Breast epithelium (tissue), 4 donors: ENCODE data around the gene KCNG1. TPM values are rescaled to one million over a fixed set of nuclear protein-coding genes. Genes with fewer than 3 reads are reported as not detected.

Source experiments
- DNase-seq, 2 donors: peaks; one replicate each; pipeline ENCODE4 v3.0.0-alpha.2; 2019; ENCODE audit warnings: low spot score in 2 of 2
- H3K27ac ChIP-seq, 2 donors: fragments of 200-600 bp; sonication (generic) in 1 of 2; one replicate each; pipeline ENCODE4 v1.5.1; 2016 to 2019; ENCODE audit warnings: mild to moderate bottlenecking in 1 of 2
- H3K27me3 ChIP-seq, 2 donors: fragments of 200-600 bp; sonication (generic) in 1 of 2; one replicate each; pipeline versions ENCODE4 v1.5.1 to v1.6.0; 2017 to 2019; ENCODE audit warnings: control low read depth in 1 of 2, mild to moderate bottlenecking in 1 of 2
- H3K36me3 ChIP-seq: fragments of 200-600 bp; one replicate; pipeline ENCODE4 v1.5.1; 2019
- H3K4me1 ChIP-seq, 2 donors: fragments of 200-600 bp; sonication (generic); one replicate each; pipeline ENCODE4 v1.5.1; 2016 to 2019; ENCODE audit warnings: control low read depth in 1 of 2
- H3K4me3 ChIP-seq, 3 donors: fragments of 200-600 bp; sonication (generic); 1 replicate in 2 of 3; 2 replicates in 1 of 3; pipeline ENCODE4 v1.5.1; 2016 to 2019; ENCODE audit warnings: mild to moderate bottlenecking in 3 of 3, moderate library complexity in 2 of 3
- H3K9me3 ChIP-seq, 2 donors: fragments of 200-600 bp; sonication (generic) in 1 of 2; one replicate each; pipeline ENCODE4 v1.5.1; 2016 to 2019; ENCODE audit warnings: control low read depth in 1 of 2
- POLR2A ChIP-seq: fragments of 450-650 bp; IDR thresholded peaks from one replicate; pipeline ENCODE4 v1.6.1; 2016; ENCODE audit warnings: antibody characterized with exemption, mild to moderate bottlenecking, moderate library complexity
- POLR2AphosphoS5 ChIP-seq, 3 donors: sonication (generic); formaldehyde crosslinking; IDR thresholded peaks; one replicate each; pipeline ENCODE4 v1.6.1; 2017; ENCODE audit warnings: antibody characterized with exemption in 3 of 3
- intact Hi-C: fragments of 100-400 bp; cut with DNase I; formaldehyde crosslinking; loops from one replicate; pipeline ENCODE4 v1.15.1; 2023; ENCODE audit warnings: low total_unique reads
- total RNA-seq, 3 donors: library from RNA; depleted of rRNA; stranded (reverse); fragments of >200 nt; gene quantifications; one replicate each; pipeline ENCODE4 v1.1.0, GENCODE V29; 2016
- TF ChIP-seq, protein P1 (sequence below), 3 donors: fragments of 450-650 bp; IDR thresholded peaks; one replicate each; pipeline ENCODE4 v1.5.1; 2016 to 2017; ENCODE audit warnings: antibody characterized with exemption in 3 of 3, mild to moderate bottlenecking in 3 of 3, moderate library complexity in 3 of 3

Gene KCNG1
- total RNA-seq, 3 donors from 2014 or later: 1.3 to 7.0 TPM; not detected in 1

DNA sequence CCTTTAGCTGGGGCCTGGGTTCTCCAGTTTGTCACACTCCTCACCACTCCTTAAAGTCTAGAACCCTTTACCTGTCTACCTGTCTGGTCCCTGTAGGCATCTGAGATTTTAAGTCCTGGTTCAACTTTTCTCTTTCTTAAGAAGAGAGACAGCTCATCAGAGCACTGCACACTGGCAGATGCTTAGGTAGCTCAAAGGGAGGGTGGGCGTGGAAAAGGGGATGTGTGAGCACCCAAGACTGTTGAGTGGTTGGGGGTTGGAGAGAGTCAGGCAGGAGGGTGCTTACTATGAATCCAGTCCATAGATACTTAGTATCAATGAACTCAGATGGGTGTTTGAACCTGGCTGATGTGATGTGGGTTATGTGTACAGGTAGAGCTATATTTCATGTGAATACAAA is 6.6 kb upstream of the KCNG1 start:
- no peaks in the 10 kb centered on the region for H3K4me1 ChIP-seq
- no peaks in the 10 kb centered on the region for H3K36me3 ChIP-seq
- peaks cover 0 to 58% of the 10 kb centered on the region in 2 donors for H3K27me3 ChIP-seq
- H3K9me3 ChIP-seq: no peaks in the 10 kb centered on the region
- intact Hi-C loops: no loop called here
- no peak overlapping the region for H3K4me3 ChIP-seq
- no peak for DNase-seq
- no peak overlapping the region for H3K27ac ChIP-seq
- TF ChIP-seq POLR2AphosphoS5 (IDR thresholded peaks at IDR 0.05): no peak
- TF ChIP-seq POLR2A: no peak
- TF ChIP-seq, protein P1, sequence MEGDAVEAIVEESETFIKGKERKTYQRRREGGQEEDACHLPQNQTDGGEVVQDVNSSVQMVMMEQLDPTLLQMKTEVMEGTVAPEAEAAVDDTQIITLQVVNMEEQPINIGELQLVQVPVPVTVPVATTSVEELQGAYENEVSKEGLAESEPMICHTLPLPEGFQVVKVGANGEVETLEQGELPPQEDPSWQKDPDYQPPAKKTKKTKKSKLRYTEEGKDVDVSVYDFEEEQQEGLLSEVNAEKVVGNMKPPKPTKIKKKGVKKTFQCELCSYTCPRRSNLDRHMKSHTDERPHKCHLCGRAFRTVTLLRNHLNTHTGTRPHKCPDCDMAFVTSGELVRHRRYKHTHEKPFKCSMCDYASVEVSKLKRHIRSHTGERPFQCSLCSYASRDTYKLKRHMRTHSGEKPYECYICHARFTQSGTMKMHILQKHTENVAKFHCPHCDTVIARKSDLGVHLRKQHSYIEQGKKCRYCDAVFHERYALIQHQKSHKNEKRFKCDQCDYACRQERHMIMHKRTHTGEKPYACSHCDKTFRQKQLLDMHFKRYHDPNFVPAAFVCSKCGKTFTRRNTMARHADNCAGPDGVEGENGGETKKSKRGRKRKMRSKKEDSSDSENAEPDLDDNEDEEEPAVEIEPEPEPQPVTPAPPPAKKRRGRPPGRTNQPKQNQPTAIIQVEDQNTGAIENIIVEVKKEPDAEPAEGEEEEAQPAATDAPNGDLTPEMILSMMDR (IDR thresholded peaks at IDR 0.05): no peak

DNA sequence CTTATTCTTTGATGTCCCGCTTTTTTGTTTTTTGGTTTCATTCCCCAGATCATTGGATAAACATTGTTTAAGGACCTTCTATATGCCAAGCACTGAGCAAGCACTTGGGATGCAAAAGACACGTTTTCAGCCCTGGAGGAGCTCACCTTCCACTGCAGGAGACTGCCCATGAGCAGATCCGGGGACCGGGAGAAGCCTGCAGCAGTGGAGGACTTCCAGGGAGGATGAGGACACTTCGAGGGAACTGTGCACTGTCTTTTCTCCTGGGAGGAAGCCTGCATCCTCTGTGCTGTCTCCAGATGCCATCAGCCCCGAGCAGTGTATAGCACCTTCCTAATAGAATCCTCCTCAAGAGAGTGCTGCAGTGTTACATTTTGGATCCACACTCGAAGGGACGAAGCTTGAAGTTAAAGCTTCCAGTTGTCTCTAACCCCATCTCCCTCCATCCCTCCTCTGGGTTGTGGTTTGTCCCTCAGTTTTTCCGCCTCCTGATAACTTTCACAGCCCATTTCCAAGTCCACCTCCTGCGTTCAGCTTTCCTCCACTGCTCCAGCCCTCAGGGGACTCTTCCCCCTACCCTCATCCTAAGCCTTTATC is 5.8 kb upstream of the KCNG1 start:
- Histone ChIP-seq H3K4me3 (no peak overlapping the region), H3K9me3 (no peaks in the 10 kb centered on the region)
- TF ChIP-seq, protein P1 (IDR thresholded peaks at IDR 0.05): no peak
- no peak for TF ChIP-seq POLR2A
- no peak for TF ChIP-seq POLR2AphosphoS5 (IDR thresholded peaks at IDR 0.05)

DNA sequence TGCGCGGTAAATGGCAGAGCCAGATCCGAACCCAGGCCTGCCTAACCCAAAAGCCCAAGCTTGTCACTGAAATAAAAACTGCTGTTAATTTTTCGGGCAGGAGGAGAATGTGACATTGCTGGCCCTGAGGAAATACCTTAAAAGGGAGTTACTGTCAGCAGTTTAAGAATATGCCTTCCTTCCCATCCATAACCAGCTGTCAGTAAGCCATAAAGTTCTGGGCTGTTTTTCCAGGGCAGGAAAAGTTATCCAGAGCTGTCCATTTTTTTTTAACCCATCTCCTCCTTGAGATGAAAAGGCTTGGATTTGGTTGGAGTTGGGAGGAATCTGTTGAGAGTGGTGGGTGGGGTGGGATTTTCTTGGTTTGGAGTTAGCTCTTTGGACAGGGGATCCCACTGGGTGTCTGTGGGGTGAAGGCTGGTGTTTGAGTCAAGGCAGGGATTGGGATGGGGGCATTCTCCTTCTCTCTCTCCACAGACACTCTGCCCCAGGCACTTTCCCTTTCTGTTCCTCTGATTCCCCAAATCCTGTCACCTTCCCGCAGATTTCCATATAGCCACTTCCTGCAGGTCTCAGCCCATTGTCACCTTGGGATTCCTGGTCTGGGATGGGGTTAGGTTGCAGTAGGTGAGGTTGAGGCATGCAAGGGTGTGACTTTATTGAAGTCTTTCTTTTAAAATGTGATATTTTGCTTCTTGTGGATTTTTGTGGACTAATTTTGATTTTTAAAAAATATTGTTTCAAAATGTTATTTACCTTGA is 4.3 kb upstream of the KCNG1 start:
- DNase-seq: no peak
- H3K27ac ChIP-seq: no peak overlapping the region
- TF ChIP-seq POLR2AphosphoS5 (IDR thresholded peaks at IDR 0.05) (no peak), POLR2A (no peak)
- TF ChIP-seq, protein P1 (IDR thresholded peaks at IDR 0.05): no peak
- H3K4me1 ChIP-seq: peaks cover 0 to 3% of the 10 kb centered on the region in 2 donors
- H3K9me3 ChIP-seq: no peaks in the 10 kb centered on the region
- no peak overlapping the region for H3K4me3 ChIP-seq
- H3K27me3 ChIP-seq: peaks cover 0 to 78% of the 10 kb centered on the region in 2 donors
- H3K36me3 ChIP-seq: no peaks in the 10 kb centered on the region
- intact Hi-C loops: no loop called here

More for the DNA sequence above, 5.8 kb upstream of the KCNG1 start:
- H3K27ac ChIP-seq: no peak overlapping the region
- H3K36me3 ChIP-seq: no peaks in the 10 kb centered on the region
- DNase-seq: no peak
- intact Hi-C loops: no loop called here
- no peaks in the 10 kb centered on the region for H3K4me1 ChIP-seq
- peaks cover 0 to 67% of the 10 kb centered on the region in 2 donors for H3K27me3 ChIP-seq

DNA sequence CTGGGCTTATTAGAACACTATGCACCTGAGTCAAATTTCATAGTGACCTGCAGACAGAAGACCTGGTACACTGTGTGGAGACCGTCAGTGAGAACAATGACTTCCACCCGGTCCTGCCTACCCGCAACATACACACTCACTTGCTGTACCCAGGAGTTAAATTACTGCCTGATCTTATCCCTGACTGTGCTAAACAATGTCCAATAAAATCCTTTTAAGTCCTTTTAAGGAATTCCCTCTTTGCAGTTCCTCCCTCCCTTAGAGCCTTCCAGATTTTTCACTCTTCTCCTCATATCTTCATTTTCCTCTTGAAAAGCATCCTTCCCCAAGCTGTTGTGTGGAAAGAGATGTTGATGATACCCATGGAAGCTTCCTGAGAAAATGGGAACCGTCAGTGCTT is 3.4 kb upstream of the KCNG1 start:
- Histone ChIP-seq H3K36me3 (no peaks in the 10 kb centered on the region), H3K27ac (no peak overlapping the region), H3K4me1 (peaks cover 0 to 3% of the 10 kb centered on the region in 2 donors), H3K9me3 (no peaks in the 10 kb centered on the region), H3K4me3 (no peak overlapping the region), H3K27me3 (peaks cover 0 to 79% of the 10 kb centered on the region in 2 donors)
- no peak for DNase-seq
- TF ChIP-seq POLR2AphosphoS5 (IDR thresholded peaks at IDR 0.05): no peak
- TF ChIP-seq POLR2A: no peak
- TF ChIP-seq, protein P1 (IDR thresholded peaks at IDR 0.05): no peak
- intact Hi-C loops: no loop called here

DNA sequence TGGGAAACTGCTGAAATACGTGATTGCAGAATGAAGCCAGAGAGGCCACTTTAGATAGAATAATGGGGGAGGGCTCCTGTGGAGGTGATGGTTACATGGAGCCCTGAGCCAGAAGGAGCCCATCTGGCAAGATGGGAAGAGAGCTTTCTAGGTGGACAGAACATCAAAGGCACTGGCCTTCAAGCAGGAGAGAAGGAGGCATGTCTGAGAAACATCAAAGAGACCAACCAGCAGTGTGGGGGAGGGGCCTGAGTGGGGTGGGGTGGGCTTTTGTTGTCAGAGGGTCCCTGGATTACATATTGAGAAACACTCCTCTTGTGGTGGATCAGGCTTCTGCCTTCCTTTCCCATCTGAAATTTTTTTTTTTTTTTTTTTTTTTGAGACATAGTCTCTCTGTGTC is 1.9 kb upstream of the KCNG1 start:
- no peaks in the 10 kb centered on the region for H3K9me3 ChIP-seq
- H3K27ac ChIP-seq: no peak overlapping the region
- H3K4me1 ChIP-seq: peaks cover 0 to 3% of the 10 kb centered on the region in 2 donors
- intact Hi-C loops: no loop called here
- no peak overlapping the region for H3K4me3 ChIP-seq
- TF ChIP-seq POLR2AphosphoS5 (IDR thresholded peaks at IDR 0.05) (no peak), POLR2A (no peak)
- TF ChIP-seq, protein P1 (IDR thresholded peaks at IDR 0.05): no peak
- no peaks in the 10 kb centered on the region for H3K36me3 ChIP-seq
- peaks cover 0 to 64% of the 10 kb centered on the region in 2 donors for H3K27me3 ChIP-seq
- DNase-seq: no peak
